ENCODE results near the gene WDFY2.

GRCh38 chr13:51805313-51805712 is 221.1 kb downstream of the WDFY2 start:
- TF ChIP-seq, protein P1, sequence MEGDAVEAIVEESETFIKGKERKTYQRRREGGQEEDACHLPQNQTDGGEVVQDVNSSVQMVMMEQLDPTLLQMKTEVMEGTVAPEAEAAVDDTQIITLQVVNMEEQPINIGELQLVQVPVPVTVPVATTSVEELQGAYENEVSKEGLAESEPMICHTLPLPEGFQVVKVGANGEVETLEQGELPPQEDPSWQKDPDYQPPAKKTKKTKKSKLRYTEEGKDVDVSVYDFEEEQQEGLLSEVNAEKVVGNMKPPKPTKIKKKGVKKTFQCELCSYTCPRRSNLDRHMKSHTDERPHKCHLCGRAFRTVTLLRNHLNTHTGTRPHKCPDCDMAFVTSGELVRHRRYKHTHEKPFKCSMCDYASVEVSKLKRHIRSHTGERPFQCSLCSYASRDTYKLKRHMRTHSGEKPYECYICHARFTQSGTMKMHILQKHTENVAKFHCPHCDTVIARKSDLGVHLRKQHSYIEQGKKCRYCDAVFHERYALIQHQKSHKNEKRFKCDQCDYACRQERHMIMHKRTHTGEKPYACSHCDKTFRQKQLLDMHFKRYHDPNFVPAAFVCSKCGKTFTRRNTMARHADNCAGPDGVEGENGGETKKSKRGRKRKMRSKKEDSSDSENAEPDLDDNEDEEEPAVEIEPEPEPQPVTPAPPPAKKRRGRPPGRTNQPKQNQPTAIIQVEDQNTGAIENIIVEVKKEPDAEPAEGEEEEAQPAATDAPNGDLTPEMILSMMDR (IDR thresholded peaks at IDR 0.05) = no peak
- no peak for TF ChIP-seq POLR2A (IDR thresholded peaks at IDR 0.05)

Data from tibial nerve (tissue), 3 donors.